Adrenal gland (tissue), 12 donors: ENCODE results near the gene MNT. TPM values are rescaled to one million over a fixed set of nuclear protein-coding genes. Genes with fewer than 3 reads are reported as not detected.

ENCODE experiments used
- DNase-seq, 7 donors: peaks; one replicate each; pipeline ENCODE4 v3.0.0-alpha.2; 2019 to 2020
- H3K27ac ChIP-seq, 5 donors: fragments of 200-600 bp; sonication (generic) in 4 of 5; 1 replicate in 3 of 5; 2 replicates in 2 of 5; pipeline versions ENCODE4 v1.5.1 to v1.8.0; 2016 to 2020; ENCODE audit warnings: mild to moderate bottlenecking in 1 of 5
- H3K27me3 ChIP-seq: fragments of 200-600 bp; 2 replicates; pipeline ENCODE4 v1.8.0; 2021
- H3K36me3 ChIP-seq, 2 donors: fragments of 200-600 bp; replicated peaks in 1 of 2; 1 replicate in 1 of 2; 2 replicates in 1 of 2; pipeline versions ENCODE4 v1.5.1 to v1.8.0; 2018 to 2022
- H3K4me1 ChIP-seq, 2 donors: fragments of 200-600 bp; replicated peaks in 1 of 2; 1 replicate in 1 of 2; 2 replicates in 1 of 2; pipeline versions ENCODE4 v1.5.1 to v1.8.0; 2018 to 2021
- H3K4me3 ChIP-seq, 4 donors: fragments of 200-600 bp; sonication (generic) in 3 of 4; one replicate each; pipeline ENCODE4 v1.5.1; 2016 to 2018
- H3K9me3 ChIP-seq, 3 donors: fragments of 200-600 bp; sonication (generic) in 1 of 3; replicated peaks in 1 of 3; 1 replicate in 2 of 3; 2 replicates in 1 of 3; pipeline versions ENCODE4 v1.5.1 to v1.8.0; 2016 to 2021
- CTCF ChIP-seq, 6 experiments: fragments of 450-650 bp in 4 of 6; fragments of 200-600 bp in 2 of 6; sonication (generic) in 1 of 6; IDR thresholded peaks; 1 replicate in 5 of 6; 2 replicates in 1 of 6; pipeline versions ENCODE4 v1.5.1 to v1.8.0; 2016 to 2021; ENCODE audit warnings: antibody characterized with exemption in 6 of 6, mild to moderate bottlenecking in 2 of 6, moderate library complexity in 1 of 6
- POLR2A ChIP-seq, 2 donors: fragments of 450-650 bp; IDR thresholded peaks; one replicate each; pipeline ENCODE4 v1.6.1; 2017; ENCODE audit warnings: antibody characterized with exemption in 2 of 2, mild to moderate bottlenecking in 2 of 2, moderate library complexity in 1 of 2
- WGBS, 4 donors: extraction: QIAGEN DNeasy Blood & Tissue Kit in 2 of 4; methylation state at CpG; one replicate each; pipeline versions ENCODE4 v1.1.5 to v1.1.7; 2013 to 2017; 5-methylcytosine and 5-hydroxymethylcytosine counted together
- intact Hi-C, 2 donors: fragments of 100-400 bp; cut with DNase I; formaldehyde crosslinking; loops; one replicate each; pipeline versions ENCODE4 v1.14.1 to v1.15.0; 2022 to 2023
- polyA plus RNA-seq, 3 donors: library from polyadenylated mRNA; stranded (reverse); fragments of 200-250 nt in 2 of 3; fragments of 350-450 nt in 1 of 3; fragmentation: Illumina TruSeq in 1 of 3; extraction: RNeasy Lipid Tissue Mini Kit (QIAGEN cat#74804) in 1 of 3; gene quantifications; one replicate each; pipeline ENCODE4 v1.2.3, GENCODE V29; 2013 to 2014
- total RNA-seq, 9 donors: library from RNA; depleted of rRNA in 4 of 9; stranded (reverse); fragments of >200 nt in 4 of 9; fragments of 120-200 nt in 1 of 9; fragmentation: NEBNext Ultra II Directional in 1 of 9; extraction: Animal tissue kit (Norgen Biotek cat#: 25700) in 1 of 9; gene quantifications; one replicate each; pipeline versions ENCODE4 v1.1.0 to v1.2.4, GENCODE V29; 2013 to 2023
- donor health status: healthy with polysubstance abuse.
- donor health status: Bipolar disorder and iron deficiency.
- donor health status: DM: yes; HTN: yes; CAD: no.
- donor health status: DM: no; HTN: no; CAD: no.
- donor health status: DM: no; HTN: no; CAD: no.
- donor health status: DM: yes; HTN: yes; CAD: no.

MNT gene
- total and polyA plus RNA-seq, 12 donors: 3.5 to 43.9 (median 19.6) TPM

GRCh38 chr17:2423271-2423670 lies 22.4 kb upstream of the MNT start:
- intact Hi-C loops: no loop called here
- H3K27ac ChIP-seq: no peak overlapping the region
- WGBS, 4 donors: 81 to 87% (median 82%) methylated on average over 6 of the region's 6 CpGs
- H3K36me3 ChIP-seq: peaks cover 0 to 14% of the 10 kb centered on the region in 2 donors
- TF ChIP-seq POLR2A (IDR thresholded peaks at IDR 0.05) (no peak), CTCF (IDR thresholded peaks at IDR 0.05) (no peak)
- no peaks in the 10 kb centered on the region for H3K27me3 ChIP-seq
- DNase-seq: no peak
- H3K9me3 ChIP-seq: no peaks in the 10 kb centered on the region
- no peak overlapping the region for H3K4me3 ChIP-seq
- peaks cover 34 to 36% of the 10 kb centered on the region in 2 donors for H3K4me1 ChIP-seq

- peak; percentile 53 to 83 (median 73) for DNase-seq
- H3K4me1 ChIP-seq: peaks cover 32 to 47% of the 10 kb centered on the region in 2 donors
- H3K9me3 ChIP-seq: no peaks in the 10 kb centered on the region
- peaks cover 0 to 14% of the 10 kb centered on the region in 2 donors for H3K36me3 ChIP-seq
- TF ChIP-seq CTCF (IDR thresholded peaks at IDR 0.05) (peak in 5 of 6 experiments; percentile 34 to 63 (median 52)), POLR2A (IDR thresholded peaks at IDR 0.05) (peak in 1 of 2 donors; percentile 28)
- H3K27ac ChIP-seq: peak overlapping the region; percentile 56 to 77 (median 74)
- no peaks in the 10 kb centered on the region for H3K27me3 ChIP-seq
- WGBS, 4 donors: 44 to 59% (median 51%) methylated on average over 27 of the region's 27 CpGs
- H3K4me3 ChIP-seq: no peak overlapping the region
- intact Hi-C loops: no loop called here
These were observed 20.7 kb upstream of the MNT start for GRCh38 chr17:2421315-2422147.

GRCh38 chr17:2420176-2420575 lies 19.3 kb upstream of the MNT start:
- TF ChIP-seq POLR2A (IDR thresholded peaks at IDR 0.05) (no peak), CTCF (IDR thresholded peaks at IDR 0.05) (no peak)
- Histone ChIP-seq H3K27me3 (no peaks in the 10 kb centered on the region), H3K36me3 (peaks cover 0 to 14% of the 10 kb centered on the region in 2 donors), H3K9me3 (no peaks in the 10 kb centered on the region), H3K4me3 (no peak overlapping the region), H3K27ac (peak overlapping the region in 3 of 5 donors; percentile 81 to 93 (median 83)), H3K4me1 (peaks cover 39 to 55% of the 10 kb centered on the region in 2 donors)
- WGBS, 4 donors: 37 to 56% (median 53%) methylated on average over 12 of the region's 12 CpGs
- intact Hi-C loops: no loop called here
- DNase-seq: peak in 2 of 7 donors; percentile 45 to 58

- H3K9me3 ChIP-seq: no peaks in the 10 kb centered on the region
- no peak for TF ChIP-seq POLR2A (IDR thresholded peaks at IDR 0.05)
- TF ChIP-seq CTCF (IDR thresholded peaks at IDR 0.05): no peak
- intact Hi-C loops: no loop called here
- H3K36me3 ChIP-seq: peaks cover 0 to 14% of the 10 kb centered on the region in 2 donors
- no peak overlapping the region for H3K4me3 ChIP-seq
- peak in 1 of 7 donors; percentile 31 for DNase-seq
- 60 to 74% (median 71%) methylated on average over 3 to 6 of the region's 6 CpGs for WGBS, 4 donors
- peaks cover 39 to 55% of the 10 kb centered on the region in 2 donors for H3K4me1 ChIP-seq
- no peaks in the 10 kb centered on the region for H3K27me3 ChIP-seq
- H3K27ac ChIP-seq: peak overlapping the region; percentile 29 to 93 (median 81)
These were observed 18.6 kb upstream of the MNT start for GRCh38 chr17:2419486-2419885.
